DND-41 (cell line): ENCODE data around the gene SHMT2.

Experiments used
- ATAC-seq: fragments of 200-7000 bp; cut with Tn5 transposase; 3 replicates; pipeline ENCODE4 v1.9.1; 2021; ENCODE audit warnings: low read depth; ENCODE audit not compliant: insufficient read depth
- DNase-seq: peaks from one replicate; pipeline ENCODE4 v3.0.0-alpha.2; 2020
- H2AFZ ChIP-seq: 2 replicates; pipeline ENCODE4 v1.6.0; 2012; ENCODE audit warnings: low read depth, low read length
- H3K27ac ChIP-seq: 2 replicates; pipeline ENCODE4 v1.5.1; 2012; ENCODE audit warnings: low read length, inconsistent platforms
- H3K27me3 ChIP-seq: fragments of 200-600 bp; sonication (generic); 2 replicates; pipeline ENCODE4 v1.6.0; 2012; ENCODE audit warnings: low read length, mild to moderate bottlenecking, inconsistent platforms; ENCODE audit not compliant: insufficient read depth, poor library complexity
- H3K36me3 ChIP-seq: 2 replicates; pipeline ENCODE4 v1.5.1; 2012; ENCODE audit warnings: low read length, inconsistent platforms; ENCODE audit not compliant: insufficient read depth
- H3K4me1 ChIP-seq: 2 replicates; pipeline ENCODE4 v1.5.1; 2012; ENCODE audit warnings: mild to moderate bottlenecking, low read length; ENCODE audit not compliant: insufficient read depth
- H3K4me2 ChIP-seq: 2 replicates; pipeline ENCODE4 v1.6.0; 2012; ENCODE audit warnings: mild to moderate bottlenecking, moderate library complexity, low read length, inconsistent platforms; ENCODE audit not compliant: insufficient read depth
- H3K4me3 ChIP-seq, 2 experiments: fragments of 200-600 bp in 1 of 2; shearing (Covaris generic) in 1 of 2; 2 replicates each; pipeline ENCODE4 v1.5.1; 2012 to 2016; ENCODE audit warnings: inconsistent platforms in 2 of 2, low read length in 2 of 2, mild to moderate bottlenecking in 2 of 2, low read depth in 1 of 2, moderate library complexity in 1 of 2
- H3K79me2 ChIP-seq: 2 replicates; pipeline ENCODE4 v1.6.0; 2012; ENCODE audit warnings: low read length, inconsistent platforms; ENCODE audit not compliant: insufficient read depth
- H3K9ac ChIP-seq: 2 replicates; pipeline ENCODE4 v1.6.0; 2012; ENCODE audit warnings: low read depth, mild to moderate bottlenecking, inconsistent platforms, low read length, moderate library complexity
- H3K9me3 ChIP-seq: 2 replicates; pipeline ENCODE4 v1.5.1; 2012; ENCODE audit warnings: low read length, moderate library complexity, mild to moderate bottlenecking, inconsistent platforms; ENCODE audit not compliant: insufficient read depth, severe bottlenecking
- H4K20me1 ChIP-seq: 2 replicates; pipeline ENCODE4 v1.6.0; 2012; ENCODE audit warnings: low read length; ENCODE audit not compliant: insufficient read depth
- CTCF ChIP-seq: IDR thresholded peaks from 2 replicates; pipeline ENCODE4 v1.5.1; 2012; ENCODE audit warnings: borderline replicate concordance, low read length, moderate library complexity, mild to moderate bottlenecking; ENCODE audit not compliant: poor library complexity, severe bottlenecking; ENCODE audit errors: extremely low read depth
- EZH2 ChIP-seq: IDR thresholded peaks from 3 replicates; pipeline ENCODE4 v1.6.1; 2012; ENCODE audit warnings: borderline replicate concordance, low read depth, mild to moderate bottlenecking, moderate library complexity, low read length, inconsistent platforms; ENCODE audit not compliant: severe bottlenecking

SHMT2 gene

GRCh38 chr12:57210926-57211692, 18.4 kb upstream of the SHMT2 start:
- Histone ChIP-seq H4K20me1 (no peaks in the 10 kb centered on the region; the same call in 1 of the 2 replicates), H3K4me3 (no peak overlapping the region), H2AFZ (no peak overlapping the region), H3K27me3 (peaks cover 10% of the 10 kb centered on the region), H3K4me2 (no peak overlapping the region), H3K36me3 (no peaks in the 10 kb centered on the region), H3K9ac (no peak overlapping the region), H3K79me2 (no peaks in the 10 kb centered on the region), H3K4me1 (peaks cover 13% of the 10 kb centered on the region), H3K9me3 (no peaks in the 10 kb centered on the region), H3K27ac (no peak overlapping the region)
- ATAC-seq (no peak), DNase-seq (no peak)
- TF ChIP-seq EZH2 (no peak), CTCF (no peak)

GRCh38 chr12:57211791-57212700, 17.5 kb upstream of the SHMT2 start:
- no peaks in the 10 kb centered on the region; the same call in 1 of the 2 replicates for H4K20me1 ChIP-seq
- no peaks in the 10 kb centered on the region for H3K9me3 ChIP-seq
- TF ChIP-seq CTCF (no peak), EZH2 (no peak)
- ATAC-seq (no peak), DNase-seq (no peak)
- peaks cover 10% of the 10 kb centered on the region for H3K27me3 ChIP-seq
- H3K4me2 ChIP-seq = no peak overlapping the region
- no peak overlapping the region for H3K9ac ChIP-seq
- H3K4me1 ChIP-seq = peaks cover 13% of the 10 kb centered on the region
- no peaks in the 10 kb centered on the region for H3K36me3 ChIP-seq
- no peak overlapping the region for H3K4me3 ChIP-seq
- H3K79me2 ChIP-seq = no peaks in the 10 kb centered on the region
- H3K27ac ChIP-seq = no peak overlapping the region
- no peak overlapping the region for H2AFZ ChIP-seq

DNA sequence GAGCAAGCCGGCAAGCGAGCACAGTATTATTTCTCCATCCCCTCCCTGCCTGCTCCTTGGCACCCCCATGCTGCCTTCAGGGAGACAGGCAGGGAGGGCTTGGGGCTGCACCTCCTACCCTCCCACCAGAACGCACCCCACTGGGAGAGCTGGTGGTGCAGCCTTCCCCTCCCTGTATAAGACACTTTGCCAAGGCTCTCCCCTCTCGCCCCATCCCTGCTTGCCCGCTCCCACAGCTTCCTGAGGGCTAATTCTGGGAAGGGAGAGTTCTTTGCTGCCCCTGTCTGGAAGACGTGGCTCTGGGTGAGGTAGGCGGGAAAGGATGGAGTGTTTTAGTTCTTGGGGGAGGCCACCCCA, 16.8 kb upstream of the SHMT2 start:
- Histone ChIP-seq H3K4me3 (no peak overlapping the region), H3K27ac (no peak overlapping the region), H3K4me2 (no peak overlapping the region), H3K79me2 (no peaks in the 10 kb centered on the region), H4K20me1 (no peaks in the 10 kb centered on the region; the same call in 1 of the 2 replicates), H3K4me1 (peaks cover 13% of the 10 kb centered on the region), H3K27me3 (peaks cover 10% of the 10 kb centered on the region), H2AFZ (no peak overlapping the region), H3K9ac (no peak overlapping the region), H3K36me3 (no peaks in the 10 kb centered on the region), H3K9me3 (no peaks in the 10 kb centered on the region)
- no peak for TF ChIP-seq EZH2
- TF ChIP-seq CTCF = no peak
- DNase-seq = no peak
- no peak for ATAC-seq
